BLaER1 treated with 17β-estradiol and CSF1 and Interleukin-3, amounts not matched to agents 10 nM and 100 nM (cell line): ENCODE measurements around the gene ALG5.

Source experiments
- H3K27ac ChIP-seq, 11 experiments: shearing (Covaris generic); formaldehyde crosslinking; 2 replicates each; pipeline ENCODE4 v1.8.1; 2022
- H3K27me3 ChIP-seq, 11 experiments: shearing (Covaris generic); formaldehyde crosslinking; 2 replicates each; pipeline ENCODE4 v1.8.1; 2022
- H3K36me3 ChIP-seq, 11 experiments: shearing (Covaris generic); formaldehyde crosslinking; 2 replicates each; pipeline ENCODE4 v1.8.1; 2022
- H3K4me1 ChIP-seq, 10 experiments: shearing (Covaris generic); formaldehyde crosslinking; 2 replicates each; pipeline ENCODE4 v1.8.1; 2022
- H3K4me2 ChIP-seq, 11 experiments: shearing (Covaris generic); formaldehyde crosslinking; 2 replicates each; pipeline ENCODE4 v1.8.1; 2022
- H3K4me3 ChIP-seq, 10 experiments: shearing (Covaris generic); formaldehyde crosslinking; 2 replicates each; pipeline ENCODE4 v1.8.1; 2022
- H3K9ac ChIP-seq, 11 experiments: shearing (Covaris generic); formaldehyde crosslinking; 2 replicates each; pipeline ENCODE4 v1.8.1; 2022
- H3K9me3 ChIP-seq, 11 experiments: shearing (Covaris generic); formaldehyde crosslinking; replicated peaks in 1 of 11; 2 replicates each; pipeline ENCODE4 v1.8.1; 2022
- H4K20me1 ChIP-seq, 11 experiments: shearing (Covaris generic); formaldehyde crosslinking; 2 replicates each; pipeline ENCODE4 v1.8.1; 2022
- Cebpa-rat ChIP-seq, 11 experiments: shearing (Covaris generic); IDR thresholded peaks; 2 replicates each; pipeline ENCODE4 v1.8.1; 2022

ALG5 gene

DNA sequence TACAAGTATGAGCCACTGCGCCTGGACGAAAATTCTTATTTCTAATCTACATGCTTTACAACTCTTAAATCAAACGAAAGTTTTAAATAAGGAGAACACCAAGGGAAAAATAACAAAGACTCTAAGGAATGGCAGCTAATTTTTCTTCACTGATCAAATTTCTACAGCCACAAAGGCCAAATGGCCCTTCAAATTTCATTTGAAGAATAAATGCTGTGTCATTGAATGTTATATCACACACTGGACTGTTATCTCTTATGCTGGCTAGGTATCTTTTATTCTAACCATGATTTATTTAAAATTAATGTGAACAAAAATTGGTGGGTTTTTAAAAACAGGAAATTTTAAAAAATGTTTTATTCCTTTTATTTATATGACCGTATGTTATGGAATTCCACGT, 93.2 kb downstream of the ALG5 start:
- Histone ChIP-seq H3K4me1 (peaks cover 0 to 16% (median 4%) of the 10 kb centered on the region in 10 experiments; a peak in 8 of 20 replicates), H3K4me2 (no peak overlapping the region), H3K9me3 (0 out of 22 replicates have a peak, but pooled peaks cover 0 to 4% (median 0%) of the 10 kb centered on the region in 11 experiments), H3K27ac (no peak overlapping the region), H3K27me3 (no peaks in the 10 kb centered on the region), H3K9ac (no peak overlapping the region), H3K36me3 (no peaks in the 10 kb centered on the region), H4K20me1 (no peaks in the 10 kb centered on the region), H3K4me3 (no peak overlapping the region)
- TF ChIP-seq Cebpa-rat (IDR thresholded peaks at IDR 0.05): no peak

- no peak overlapping the region for H3K4me3 ChIP-seq
- H4K20me1 ChIP-seq: no peaks in the 10 kb centered on the region
- no peaks in the 10 kb centered on the region for H3K36me3 ChIP-seq
- H3K27ac ChIP-seq: no peak overlapping the region
- H3K4me2 ChIP-seq: no peak overlapping the region
- no peak overlapping the region for H3K9ac ChIP-seq
- H3K27me3 ChIP-seq: no peaks in the 10 kb centered on the region
- H3K9me3 ChIP-seq: peaks cover 0 to 8% (median 0%) of the 10 kb centered on the region in 11 experiments; a peak in 3 of 22 replicates
- peaks cover 0 to 10% (median 4%) of the 10 kb centered on the region in 10 experiments; a peak in 8 of 20 replicates for H3K4me1 ChIP-seq
- no peak for TF ChIP-seq Cebpa-rat (IDR thresholded peaks at IDR 0.05)
Observed at GRCh38 chr13:36903925-36904595, 95.1 kb downstream of the ALG5 start.
